ENCODE results near the gene GPR156.
"Not testable (repeated sequence)": the region's sequence is repeated elsewhere in the genome, so short reads cannot be mapped to it uniquely, and the experiment has no call there.

The GPR156 gene

GRCh38 chr3:120272286-120272685 is 12.7 kb downstream of the GPR156 start:
- DNase-seq: no peak

- DNase-seq: no peak
Observed at GRCh38 chr3:120265989-120266388, 19.0 kb downstream of the GPR156 start.

- DNase-seq: no peak
Observed at GRCh38 chr3:120264963-120265362, 20.1 kb downstream of the GPR156 start.

GRCh38 chr3:120263792-120264191 is 21.2 kb downstream of the GPR156 start:
- DNase-seq: no peak

GRCh38 chr3:120258009-120258408 is 27.0 kb downstream of the GPR156 start:
- no peak for DNase-seq

GRCh38 chr3:120245386-120245785 is 39.6 kb downstream of the GPR156 start:
- DNase-seq: no peak

- DNase-seq: no peak
Observed at GRCh38 chr3:120244834-120245225, 40.2 kb downstream of the GPR156 start.

GRCh38 chr3:120239644-120240043 is 45.4 kb downstream of the GPR156 start:
- DNase-seq: no peak

GRCh38 chr3:120227710-120228347 is 57.2 kb downstream of the GPR156 start:
- DNase-seq: no peak

GRCh38 chr3:120224237-120224636 is 60.8 kb downstream of the GPR156 start:
- DNase-seq: no peak

- no peak for DNase-seq
Observed at GRCh38 chr3:120218981-120219380, 66.0 kb downstream of the GPR156 start.

- DNase-seq: not testable (repeated sequence)
Observed at GRCh38 chr3:120216633-120217032, 68.4 kb downstream of the GPR156 start.

- DNase-seq: no peak
Observed at GRCh38 chr3:120214176-120214575, 70.8 kb downstream of the GPR156 start.

GRCh38 chr3:120212505-120212904 is 72.5 kb downstream of the GPR156 start:
- DNase-seq: no peak

- no peak for DNase-seq
Observed at GRCh38 chr3:120209425-120209824, 75.6 kb downstream of the GPR156 start.

GRCh38 chr3:120204338-120204737 is 80.7 kb downstream of the GPR156 start:
- DNase-seq: no peak

- DNase-seq: no peak
Observed at GRCh38 chr3:120203621-120204020, 81.4 kb downstream of the GPR156 start.

GRCh38 chr3:120203016-120203415 is 82.0 kb downstream of the GPR156 start:
- no peak for DNase-seq

- no peak for DNase-seq
Observed at GRCh38 chr3:120202363-120202762, 82.7 kb downstream of the GPR156 start.

- no peak for DNase-seq
Observed at GRCh38 chr3:120200493-120201235, 84.4 kb downstream of the GPR156 start.

- no peak for DNase-seq
Observed at GRCh38 chr3:120198305-120198878, 86.6 kb downstream of the GPR156 start.

GRCh38 chr3:120196812-120197211 is 88.2 kb downstream of the GPR156 start:
- no peak for DNase-seq

- no peak for DNase-seq
Observed at GRCh38 chr3:120196333-120196732, 88.7 kb downstream of the GPR156 start.

- DNase-seq: no peak
Observed at GRCh38 chr3:120193554-120193953, 91.5 kb downstream of the GPR156 start.

Data from CD4-positive, alpha-beta T cell treated with Interleukin-4 for 1 hour (primary cell).